ENCODE data around the gene RAD51D.

GRCh38 chr17:35095741-35096140, 23.9 kb downstream of the RAD51D start:
- no peak for TF ChIP-seq EZH2 (IDR thresholded peaks at IDR 0.05; ENCODE audit: low read length, missing control alignments)
- TF ChIP-seq, protein P1, sequence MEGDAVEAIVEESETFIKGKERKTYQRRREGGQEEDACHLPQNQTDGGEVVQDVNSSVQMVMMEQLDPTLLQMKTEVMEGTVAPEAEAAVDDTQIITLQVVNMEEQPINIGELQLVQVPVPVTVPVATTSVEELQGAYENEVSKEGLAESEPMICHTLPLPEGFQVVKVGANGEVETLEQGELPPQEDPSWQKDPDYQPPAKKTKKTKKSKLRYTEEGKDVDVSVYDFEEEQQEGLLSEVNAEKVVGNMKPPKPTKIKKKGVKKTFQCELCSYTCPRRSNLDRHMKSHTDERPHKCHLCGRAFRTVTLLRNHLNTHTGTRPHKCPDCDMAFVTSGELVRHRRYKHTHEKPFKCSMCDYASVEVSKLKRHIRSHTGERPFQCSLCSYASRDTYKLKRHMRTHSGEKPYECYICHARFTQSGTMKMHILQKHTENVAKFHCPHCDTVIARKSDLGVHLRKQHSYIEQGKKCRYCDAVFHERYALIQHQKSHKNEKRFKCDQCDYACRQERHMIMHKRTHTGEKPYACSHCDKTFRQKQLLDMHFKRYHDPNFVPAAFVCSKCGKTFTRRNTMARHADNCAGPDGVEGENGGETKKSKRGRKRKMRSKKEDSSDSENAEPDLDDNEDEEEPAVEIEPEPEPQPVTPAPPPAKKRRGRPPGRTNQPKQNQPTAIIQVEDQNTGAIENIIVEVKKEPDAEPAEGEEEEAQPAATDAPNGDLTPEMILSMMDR (conservative IDR thresholded peaks at IDR 0.05 in 1 of 2, IDR thresholded peaks at IDR 0.05 in 1 of 2; ENCODE audit: low read depth in 1 of 2, low read length in 2 of 2): no peak

All from fibroblast of lung (primary cell).